ENCODE data around the gene UBLCP1.

UBLCP1 gene

GRCh38 chr5:159262859-159263568, at the start of gene UBLCP1:
Gene UBLCP1 (plus strand): TSS chr5:159263290. CDS start chr5:159268916, 5,626 bp downstream.
- Mint-ChIP-seq H3K27me3 (ENCODE audit: low read depth) (peaks cover 11% of the 10 kb centered on the region), H3K4me3 (peak within 1 kb of the TSS; percentile 92 to 99 (median 95)), H3K4me1 (peaks cover 15% of the 10 kb centered on the region), H3K36me3 (ENCODE audit: low read depth) (peaks cover 29% of the 10 kb centered on the region), H3K27ac (peak within 1 kb of the TSS; percentile 96 to 98 (median 97)), H3K9me3 (peaks cover 5% of the 10 kb centered on the region)
- no peak for TF ChIP-seq CTCF (IDR thresholded peaks at IDR 0.05; ENCODE audit: unreplicated experiment in 3 of 3)

GRCh38 chr5:159214486-159215271, 48.4 kb upstream of the UBLCP1 start:
- Mint-ChIP-seq H3K36me3 (ENCODE audit: low read depth) (no peaks in the 10 kb centered on the region), H3K27ac (no peak overlapping the region), H3K27me3 (ENCODE audit: low read depth) (peaks cover 8% of the 10 kb centered on the region), H3K4me1 (peaks cover 11% of the 10 kb centered on the region), H3K9me3 (no peaks in the 10 kb centered on the region), H3K4me3 (no peak overlapping the region)
- no peak for TF ChIP-seq CTCF (IDR thresholded peaks at IDR 0.05; ENCODE audit: unreplicated experiment in 3 of 3)

- no peaks in the 10 kb centered on the region for H3K36me3 Mint-ChIP-seq (ENCODE audit: low read depth)
- H3K9me3 Mint-ChIP-seq: no peaks in the 10 kb centered on the region
- TF ChIP-seq CTCF (IDR thresholded peaks at IDR 0.05; ENCODE audit: unreplicated experiment in 3 of 3): no peak
- no peak overlapping the region for H3K27ac Mint-ChIP-seq
- peaks cover 8% of the 10 kb centered on the region for H3K27me3 Mint-ChIP-seq (ENCODE audit: low read depth)
- H3K4me1 Mint-ChIP-seq: peaks cover 5% of the 10 kb centered on the region
- H3K4me3 Mint-ChIP-seq: no peak overlapping the region
These were observed 47.2 kb upstream of the UBLCP1 start for GRCh38 chr5:159215886-159216285.

- peaks cover 9% of the 10 kb centered on the region for H3K27me3 Mint-ChIP-seq (ENCODE audit: low read depth)
- no peaks in the 10 kb centered on the region for H3K9me3 Mint-ChIP-seq
- H3K4me1 Mint-ChIP-seq: peaks cover 5% of the 10 kb centered on the region
- peak overlapping the region in 2 of 3 experiments; percentile 46 to 70 for H3K27ac Mint-ChIP-seq
- H3K36me3 Mint-ChIP-seq (ENCODE audit: low read depth): no peaks in the 10 kb centered on the region
- H3K4me3 Mint-ChIP-seq: no peak overlapping the region
- TF ChIP-seq CTCF (IDR thresholded peaks at IDR 0.05; ENCODE audit: unreplicated experiment in 3 of 3): peak in 1 of 3 experiments; percentile 26
These were observed 46.6 kb upstream of the UBLCP1 start for GRCh38 chr5:159216454-159216853.

GRCh38 chr5:159217236-159217635, 45.9 kb upstream of the UBLCP1 start:
- H3K27ac Mint-ChIP-seq: no peak overlapping the region
- H3K9me3 Mint-ChIP-seq: no peaks in the 10 kb centered on the region
- H3K36me3 Mint-ChIP-seq (ENCODE audit: low read depth): no peaks in the 10 kb centered on the region
- peaks cover 13% of the 10 kb centered on the region for H3K27me3 Mint-ChIP-seq (ENCODE audit: low read depth)
- peaks cover 5% of the 10 kb centered on the region for H3K4me1 Mint-ChIP-seq
- no peak for TF ChIP-seq CTCF (IDR thresholded peaks at IDR 0.05; ENCODE audit: unreplicated experiment in 3 of 3)
- H3K4me3 Mint-ChIP-seq: no peak overlapping the region
